HG03460 (cell line): ENCODE measurements around the gene LIPG.

ENCODE experiments used
- ATAC-seq: cut with Tn5 transposase; IDR thresholded peaks from one replicate; pipeline ENCODE4 v1.9.1; 2021; ENCODE audit not compliant: unreplicated experiment

Gene LIPG

DNA sequence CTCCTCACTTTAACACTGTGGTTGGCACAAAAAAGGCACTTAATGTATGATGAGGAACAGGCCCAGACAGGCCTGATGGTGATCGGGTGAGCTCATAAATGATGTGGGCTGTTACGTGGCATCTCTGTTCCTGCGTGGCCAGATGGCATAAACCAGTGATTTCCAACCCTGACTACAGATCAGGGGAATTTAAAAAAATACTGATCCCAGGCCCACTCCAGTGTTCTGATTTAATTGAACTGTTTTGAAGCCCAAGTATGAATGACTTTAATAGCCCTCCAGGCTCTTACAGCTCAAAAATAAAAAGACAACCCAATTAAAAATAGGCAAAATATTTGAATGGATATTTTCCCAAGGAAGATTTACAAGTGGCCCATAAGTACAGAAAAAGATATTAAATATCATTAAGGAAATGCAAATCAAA lies 48.2 kb downstream of the LIPG start:
- no peak for ATAC-seq

DNA sequence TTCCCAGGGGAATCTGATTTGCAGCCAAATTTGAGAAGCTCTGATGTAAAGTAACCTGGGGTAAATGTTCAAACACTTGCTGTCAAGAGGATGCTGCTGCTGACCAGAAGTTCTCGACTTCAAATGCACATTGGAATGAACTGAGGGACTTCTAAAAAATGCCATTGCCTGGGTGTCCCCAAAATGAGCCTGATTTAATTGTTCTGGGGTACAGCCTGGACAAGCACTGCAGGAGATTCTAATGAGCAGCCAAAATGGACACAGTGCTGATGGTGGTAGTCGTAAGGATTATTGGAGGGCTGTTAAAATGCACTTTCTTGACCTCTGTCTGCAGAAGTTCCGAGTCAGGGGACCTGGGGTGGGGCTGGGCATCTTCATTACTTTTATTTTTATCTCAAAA lies 49.5 kb downstream of the LIPG start:
- no peak for ATAC-seq

DNA sequence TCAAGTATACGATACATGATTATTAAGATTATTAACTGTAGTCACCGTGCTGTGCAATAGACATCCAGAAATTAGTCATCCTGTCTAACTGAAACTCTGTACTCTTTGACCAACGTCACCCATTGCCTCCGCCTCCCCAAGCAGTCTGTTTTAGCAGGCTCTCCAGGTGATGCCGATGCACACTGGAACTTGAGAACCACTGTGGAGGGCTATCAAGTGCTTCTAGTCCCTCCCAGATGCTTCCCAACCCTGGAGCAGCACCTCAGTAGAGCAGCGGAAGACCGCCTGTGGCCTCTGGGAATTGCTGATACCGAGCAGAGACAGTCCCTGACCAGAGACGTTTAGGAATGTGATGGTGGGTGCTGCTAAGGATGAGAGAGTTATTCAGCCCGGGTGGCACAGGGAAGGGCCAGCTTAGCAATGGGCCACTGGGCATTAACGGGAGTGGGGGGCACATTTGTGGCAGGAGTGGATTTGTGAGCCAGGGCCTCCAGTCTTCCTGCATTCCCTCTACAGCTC lies 50.7 kb downstream of the LIPG start:
- ATAC-seq, result no peak

DNA sequence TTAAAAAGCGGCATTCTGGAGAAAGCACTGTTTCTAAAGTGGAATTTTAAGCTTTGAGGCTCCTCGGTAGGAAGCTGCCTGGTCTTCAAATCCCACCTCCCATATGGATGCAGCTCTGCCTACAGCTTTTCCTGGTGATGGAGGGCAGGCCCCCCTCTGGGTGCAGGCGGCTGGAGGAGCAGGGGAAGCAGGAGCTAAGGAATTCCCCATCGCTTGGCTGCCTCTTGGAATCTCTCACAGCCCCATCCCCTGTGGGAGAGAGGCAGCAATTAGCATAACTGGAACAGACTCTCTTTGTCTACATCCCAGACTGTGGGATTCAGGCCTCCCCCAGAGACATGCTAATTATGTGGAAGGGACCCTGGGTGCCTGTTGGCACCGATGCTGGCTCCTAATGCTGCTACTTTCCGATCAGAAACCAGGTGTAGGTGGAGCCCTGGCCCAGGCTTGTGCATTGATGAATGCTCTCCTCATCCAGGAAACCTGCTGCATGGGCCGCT lies 51.3 kb downstream of the LIPG start:
- no peak for ATAC-seq

DNA sequence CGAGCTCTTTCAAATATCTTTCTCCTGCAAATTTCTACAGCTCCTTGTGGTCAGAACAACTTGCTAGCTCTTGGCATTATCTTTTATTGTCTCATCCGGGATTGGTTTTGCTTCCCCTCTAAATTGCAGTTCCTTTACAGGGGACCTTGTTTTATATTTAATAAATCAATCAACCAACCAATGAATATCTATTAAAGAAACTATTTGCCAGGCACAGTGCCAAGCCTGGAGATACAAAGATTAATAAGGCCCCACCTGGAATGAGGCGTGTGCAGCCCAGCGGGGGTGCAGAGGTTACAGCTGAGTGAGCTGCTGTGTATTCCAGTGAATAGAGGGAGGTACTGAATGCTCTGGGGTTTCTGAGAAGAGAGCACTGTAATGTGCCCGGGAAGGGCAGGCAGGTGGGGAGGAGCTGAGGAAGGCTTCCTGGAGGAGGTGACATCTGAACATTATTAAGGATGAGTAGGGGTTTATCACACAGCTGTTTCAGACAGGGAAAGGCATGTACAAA lies 51.8 kb downstream of the LIPG start:
- ATAC-seq, result no peak

DNA sequence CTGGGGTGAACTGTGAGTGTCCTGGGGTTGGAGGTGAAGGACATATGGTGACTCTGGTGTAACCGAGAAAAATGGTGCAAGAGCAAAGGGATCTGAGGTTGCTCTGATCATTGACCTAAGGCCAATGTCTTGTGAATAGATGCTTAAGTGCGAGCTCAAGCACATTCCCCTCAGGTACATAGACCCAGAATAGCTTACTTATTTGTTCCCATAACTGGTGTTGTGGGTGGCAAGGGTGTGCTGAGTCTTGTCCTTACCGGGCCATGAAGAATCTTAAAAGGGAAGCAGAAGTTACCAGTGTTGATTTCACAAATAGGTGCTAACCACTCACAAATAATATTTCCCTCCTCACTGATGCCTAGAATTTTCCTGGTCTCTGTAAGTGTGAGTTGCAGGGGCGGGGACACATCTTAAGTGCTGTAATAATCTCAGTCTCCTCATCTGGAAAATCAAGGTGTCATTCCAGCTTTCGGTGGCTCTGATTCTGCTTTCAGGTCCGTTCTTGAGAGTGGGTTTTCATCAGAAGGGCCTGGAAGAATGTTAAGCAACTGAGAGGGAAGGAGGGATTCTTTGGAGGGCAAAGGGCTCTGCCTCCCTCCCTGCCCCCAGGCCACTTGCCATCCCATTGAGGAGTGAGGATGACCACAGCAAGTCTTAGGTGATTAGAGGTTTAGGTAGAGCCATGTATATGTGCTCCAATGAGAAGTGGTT lies 54.9 kb downstream of the LIPG start:
- no peak for ATAC-seq

DNA sequence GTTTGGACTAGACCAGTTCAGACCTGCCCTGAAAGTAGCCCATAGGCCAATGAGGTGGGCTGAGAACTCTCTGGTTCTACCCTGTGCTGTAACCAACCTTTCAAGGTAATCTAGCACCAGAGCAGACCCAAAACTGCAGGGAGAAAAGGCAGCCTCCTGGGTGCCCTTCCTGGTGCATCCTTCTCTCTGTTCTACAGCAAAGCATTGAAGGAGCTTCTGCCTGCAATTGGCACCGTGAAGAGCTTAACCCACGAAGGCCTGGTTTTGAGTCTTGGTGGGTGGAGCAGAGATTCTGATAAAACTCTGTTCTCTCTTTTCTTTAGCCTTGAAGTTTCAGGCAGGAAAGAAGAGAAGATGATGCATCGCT lies 55.5 kb downstream of the LIPG start:
- no peak for ATAC-seq

DNA sequence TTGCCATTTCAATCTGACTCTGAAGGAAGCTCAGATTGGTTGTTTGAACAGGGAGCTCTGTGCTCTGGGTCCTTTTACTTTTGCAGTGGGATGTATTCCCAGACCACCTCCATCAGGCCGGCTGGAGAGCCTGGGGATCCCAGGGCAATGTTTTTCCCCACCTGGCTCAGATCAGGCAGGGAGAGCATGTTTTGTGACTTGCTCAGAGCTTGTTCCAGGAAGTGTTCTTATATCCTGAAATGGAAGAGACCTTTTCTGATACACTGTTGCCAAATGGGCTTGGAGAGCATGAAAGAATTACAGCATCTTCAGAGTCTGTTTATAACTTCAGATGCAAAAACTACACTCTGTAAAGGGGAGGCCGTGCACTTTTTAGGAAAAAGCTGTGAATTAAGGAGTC lies 56.0 kb downstream of the LIPG start:
- ATAC-seq, result no peak

DNA sequence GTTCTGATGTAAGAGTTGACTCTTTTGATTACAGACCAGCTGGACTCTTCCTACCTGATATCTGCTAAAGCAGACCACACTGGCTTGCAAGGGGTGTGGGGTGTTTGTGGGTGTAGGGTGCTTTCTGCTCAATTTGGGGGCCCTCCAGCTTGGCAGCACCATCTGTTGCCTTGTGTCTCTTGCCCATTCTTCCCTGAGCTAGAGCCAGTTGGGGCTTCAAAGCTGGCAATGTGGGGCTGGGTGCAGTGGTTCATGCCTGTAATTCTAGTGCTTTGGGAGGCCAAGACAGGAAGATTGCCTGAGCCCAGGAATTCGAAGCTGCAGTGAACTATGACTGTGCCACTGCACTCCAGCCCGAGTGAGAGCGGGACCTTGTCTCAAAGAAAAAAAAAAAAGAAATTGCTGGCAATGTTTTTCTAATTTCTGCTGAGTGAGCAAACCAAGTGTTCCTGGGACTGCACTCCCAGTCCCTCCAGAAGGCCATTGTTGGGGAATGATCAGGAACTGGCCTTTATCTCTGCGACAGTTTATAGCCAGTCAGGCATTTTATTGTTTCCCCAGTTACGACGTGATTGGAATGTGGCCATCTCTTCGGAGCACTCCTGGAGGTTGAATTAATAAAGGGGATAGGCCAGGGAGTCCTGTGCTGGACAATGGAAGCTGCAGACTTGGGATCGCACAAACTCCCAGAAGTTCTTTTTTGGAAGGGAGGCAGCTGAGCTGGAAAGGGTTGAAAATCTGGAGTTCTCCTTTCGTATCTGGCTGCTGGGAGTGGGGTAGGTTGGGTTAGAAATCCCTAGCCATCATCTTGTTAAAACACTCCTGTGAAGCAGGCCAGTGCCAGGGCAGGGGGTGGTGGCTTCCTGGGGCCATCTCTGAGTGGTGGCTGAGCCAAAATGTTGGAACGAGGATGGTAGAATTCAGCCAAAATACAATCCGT lies 57.2 kb downstream of the LIPG start:
- no peak for ATAC-seq

DNA sequence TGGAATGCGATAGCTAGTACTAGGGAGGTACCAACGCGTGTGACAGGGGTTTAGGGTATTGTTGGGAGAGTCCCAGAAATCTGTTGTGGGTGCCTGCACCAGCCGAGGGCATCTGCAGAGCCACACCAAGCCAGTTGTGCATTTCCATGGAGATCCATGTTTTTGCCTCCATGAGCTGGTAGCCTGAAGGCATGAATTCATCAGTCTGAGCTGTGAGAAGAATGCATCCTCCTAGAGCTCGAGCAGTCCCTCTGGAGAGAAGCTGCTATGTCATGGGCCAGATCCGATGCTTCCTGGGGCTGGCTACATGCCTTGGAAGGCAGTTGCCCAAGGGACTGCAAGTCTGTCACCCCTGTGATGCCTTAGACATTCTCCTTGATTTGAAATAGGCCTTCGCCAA lies 57.9 kb downstream of the LIPG start:
- ATAC-seq, result no peak

DNA sequence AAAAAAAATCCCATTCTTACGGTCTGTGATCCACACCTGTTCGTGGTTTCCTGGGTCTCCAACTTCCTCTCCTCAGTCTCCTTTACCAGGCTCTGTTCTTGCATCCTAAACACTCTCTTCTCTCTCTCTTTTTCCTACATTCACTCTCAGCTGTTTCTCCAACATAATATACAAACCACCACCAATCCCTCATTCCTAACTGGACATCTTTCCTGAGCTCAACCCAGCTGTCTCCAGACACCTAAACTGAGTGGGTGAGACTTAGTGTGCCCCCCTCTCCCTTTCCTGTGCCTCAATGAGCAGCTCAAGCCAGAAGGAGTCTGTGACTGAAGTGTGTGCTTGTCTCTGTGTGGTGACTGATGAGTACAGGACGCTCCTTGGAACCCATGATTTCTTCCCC lies 59.4 kb downstream of the LIPG start:
- no peak for ATAC-seq

DNA sequence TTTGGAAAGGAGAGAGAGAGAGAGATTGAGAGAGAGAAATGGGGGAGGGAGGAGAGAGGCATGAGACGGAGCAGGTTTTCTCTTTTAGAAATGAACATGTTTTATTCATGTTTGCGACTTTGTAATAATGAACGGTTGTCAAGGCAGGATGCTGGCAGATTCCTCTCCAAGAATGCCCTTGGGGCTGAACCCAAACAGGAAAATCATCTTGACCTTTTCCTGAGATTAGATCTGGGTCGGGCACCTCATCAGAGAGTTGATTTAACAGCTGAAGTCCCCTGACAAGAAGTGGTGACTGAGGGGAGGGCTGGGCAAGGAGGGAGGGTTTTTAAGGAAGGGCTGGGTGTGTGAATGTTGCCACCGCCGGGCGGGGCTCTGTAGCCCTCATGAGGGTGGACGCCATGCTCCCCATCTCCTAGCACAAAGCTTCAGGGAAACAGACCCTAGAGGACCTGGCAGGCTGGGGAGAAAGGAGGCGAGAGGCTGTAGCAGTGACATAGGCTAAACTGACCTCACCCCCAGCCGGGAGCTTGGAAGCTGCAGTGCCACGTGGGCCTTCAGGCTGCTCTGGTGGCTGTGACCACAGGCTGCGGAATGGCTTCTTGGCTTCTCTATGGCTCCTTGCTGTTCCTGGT lies 60.0 kb downstream of the LIPG start:
- no peak for ATAC-seq

DNA sequence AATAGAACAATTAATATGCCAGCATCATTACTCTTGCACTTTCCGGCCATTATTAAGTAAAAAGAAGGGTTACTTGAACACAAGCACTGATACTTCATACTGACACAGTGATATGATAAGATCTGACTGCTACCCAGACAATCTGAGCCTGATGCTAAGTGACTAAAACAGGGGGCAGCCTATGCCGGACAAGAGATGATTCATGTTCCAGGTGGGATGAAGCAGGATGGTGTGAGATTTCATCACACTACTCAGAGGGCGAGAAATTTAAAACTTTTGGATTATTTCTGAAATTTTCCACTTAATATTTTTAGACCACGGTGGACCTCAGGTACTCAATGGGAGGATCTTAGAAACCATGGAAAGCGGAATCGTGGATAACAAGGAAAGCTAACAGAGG lies 61.7 kb downstream of the LIPG start:
- no peak for ATAC-seq

DNA sequence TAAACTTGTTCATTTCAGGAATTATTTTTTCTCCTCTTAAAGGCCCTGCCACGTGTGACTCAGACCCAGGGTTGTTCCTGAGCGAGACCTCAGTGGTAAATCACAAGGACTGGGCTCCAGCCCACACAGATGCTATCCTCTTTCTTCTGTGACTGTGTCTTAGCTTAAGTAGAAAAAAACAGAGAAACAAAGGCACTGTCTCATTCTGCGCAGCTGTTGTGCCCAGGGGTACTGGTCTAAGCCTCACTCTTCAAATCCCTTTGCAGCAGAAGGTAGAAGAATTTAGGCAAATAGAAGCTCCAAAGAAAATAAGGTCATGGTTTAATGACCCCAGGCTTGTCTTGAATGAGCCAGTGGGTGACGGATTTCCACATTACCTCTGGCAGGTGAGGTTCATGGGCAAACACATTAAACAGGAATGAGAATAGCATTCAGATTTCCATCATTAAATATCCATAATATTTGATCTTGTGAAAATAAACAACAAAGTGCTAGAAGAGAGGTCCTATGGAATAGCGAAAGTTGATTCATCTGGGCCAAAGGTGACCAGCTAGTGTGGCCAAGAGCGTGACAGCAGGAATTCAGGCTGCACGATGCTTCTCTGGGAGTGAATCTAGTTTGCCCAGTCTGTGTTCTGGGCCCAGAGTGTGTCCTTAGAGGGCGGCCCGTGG lies 63.3 kb downstream of the LIPG start:
- no peak for ATAC-seq

DNA sequence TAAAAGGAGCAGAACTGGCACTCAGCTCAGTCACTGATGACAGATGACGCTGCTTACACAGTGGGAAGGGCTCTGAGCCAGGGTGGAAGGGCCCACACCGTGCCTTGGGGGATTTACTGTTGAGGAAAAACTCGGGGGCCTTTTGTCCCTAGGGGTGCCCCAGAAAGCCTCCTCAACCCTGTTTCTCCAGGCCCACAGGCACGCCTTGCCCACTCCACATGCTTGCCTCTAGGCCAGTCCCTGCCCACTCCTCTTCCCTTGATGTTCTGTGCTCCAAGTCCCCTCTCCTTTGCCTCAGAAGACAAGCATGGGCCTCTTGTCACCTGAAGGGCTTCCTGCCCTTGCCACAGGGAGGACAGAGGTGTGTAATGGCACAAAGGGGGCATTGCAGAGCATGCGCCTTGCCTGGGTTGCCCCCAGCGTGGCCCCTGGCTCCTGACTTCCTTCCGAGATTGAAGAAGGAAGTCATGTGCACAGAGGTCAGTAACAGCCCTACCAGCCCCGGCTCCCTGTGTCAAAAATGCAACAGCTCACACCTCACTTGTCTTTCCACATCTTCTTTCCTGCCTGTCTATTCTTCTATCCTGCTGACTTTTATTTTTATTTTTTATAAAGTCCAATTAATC lies 65.1 kb downstream of the LIPG start:
- no peak for ATAC-seq

DNA sequence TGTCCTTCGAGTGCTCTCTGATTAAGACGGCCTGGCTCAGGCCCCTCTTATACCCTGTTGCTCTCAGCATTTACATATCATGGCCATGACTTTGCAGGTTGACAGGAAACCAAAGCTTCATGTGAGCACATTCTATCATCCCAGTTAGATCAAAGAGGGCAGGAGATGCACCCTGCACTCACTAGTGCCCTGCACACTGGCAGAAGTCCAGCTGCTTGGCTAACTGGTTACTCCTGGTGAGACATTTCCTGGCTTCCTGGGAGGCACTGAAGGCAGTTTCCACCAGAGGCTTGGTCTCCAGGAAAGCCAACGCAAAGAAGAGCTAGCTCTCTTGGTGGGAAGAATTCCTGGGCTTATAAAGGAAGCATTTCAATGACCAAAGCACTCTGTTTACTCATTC lies 66.3 kb downstream of the LIPG start:
- no peak for ATAC-seq

DNA sequence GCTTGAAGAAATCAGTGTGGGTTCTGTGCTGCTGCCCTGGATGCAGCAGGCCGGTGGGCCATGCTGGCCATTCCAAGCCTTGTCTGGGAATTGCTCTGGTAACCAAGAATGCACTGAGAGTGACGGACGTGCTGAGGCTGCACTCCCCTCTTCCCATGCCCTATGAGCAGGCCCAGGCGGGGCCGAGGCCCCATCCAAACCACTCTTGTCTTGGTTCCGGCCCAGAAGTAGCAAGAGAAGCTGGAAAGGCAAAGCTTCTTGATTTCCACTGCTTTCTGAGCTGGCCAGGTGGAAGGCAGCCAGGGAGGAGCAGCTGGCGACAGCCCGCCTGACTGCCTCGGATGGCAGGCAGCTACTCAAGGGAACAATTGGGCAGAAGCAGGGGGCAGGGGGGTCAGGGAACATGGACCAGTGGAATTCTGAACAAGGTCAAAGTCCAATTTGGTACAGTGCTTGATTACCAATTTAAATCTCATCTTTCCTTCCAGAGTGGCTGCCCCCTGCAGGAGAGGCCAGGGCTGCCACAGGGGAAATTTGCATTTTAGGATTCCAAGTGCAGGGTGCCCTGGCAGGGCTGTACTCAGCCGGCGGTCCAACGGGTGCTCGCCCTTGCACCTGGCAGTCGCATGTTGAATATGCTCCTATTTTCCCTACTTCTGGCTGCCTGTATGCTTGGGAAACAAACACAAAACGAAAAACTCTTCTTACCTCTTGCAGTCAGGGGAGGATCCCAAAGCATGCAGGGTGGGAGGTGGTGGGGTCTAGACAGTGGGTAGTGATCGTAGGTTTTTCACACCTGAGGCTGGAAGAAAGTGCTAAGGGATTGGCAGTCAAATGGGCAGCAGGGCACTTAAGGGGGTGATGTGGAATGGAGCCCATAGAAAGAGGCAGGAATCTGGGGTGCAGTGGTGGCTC lies 67.3 kb downstream of the LIPG start:
- no peak for ATAC-seq

DNA sequence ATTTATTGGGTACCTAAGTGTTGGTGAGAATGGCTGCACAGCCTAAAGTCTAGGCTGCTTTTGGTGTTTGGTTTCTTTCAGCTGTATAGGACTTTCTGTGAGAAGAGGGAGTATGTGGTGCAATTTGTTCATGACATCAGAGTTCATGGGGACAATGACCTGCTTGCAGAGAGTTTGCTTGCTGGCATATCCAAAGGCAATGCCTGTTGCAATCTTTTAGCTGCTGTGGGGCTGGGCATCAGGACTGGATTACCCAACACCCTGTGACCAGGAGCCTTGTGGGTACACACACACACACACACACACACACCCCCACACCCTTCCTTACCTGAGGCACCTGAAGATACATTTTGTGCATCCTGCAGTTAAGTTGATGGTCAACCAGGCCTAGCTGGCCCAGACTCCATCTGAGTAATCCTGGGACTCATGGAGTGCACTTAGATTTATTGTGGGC lies 68.4 kb downstream of the LIPG start:
- ATAC-seq, result no peak
